T-helper 22 cell (primary cell): ENCODE results near the gene LCN15.
A peak's percentile ranks its signal among the peaks of the same experiment; 100 is the strongest.
"Not testable (repeated sequence)": the region's sequence is repeated elsewhere in the genome, so short reads cannot be mapped to it uniquely, and the experiment has no call there.

Source experiments
- DNase-seq: peaks from one replicate; pipeline ENCODE4 v3.0.0-alpha.2; 2020; ENCODE audit warnings: low read depth

LCN15 gene

GRCh38 chr9:136764301-136764891, at the start of gene LCN15:
TSS of gene LCN15 (minus strand) at chr9:136764518. CDS start at chr9:136764488, 30 bp downstream.
- DNase-seq = no peak

GRCh38 chr9:136808806-136809158, 44.5 kb upstream of the LCN15 start:
- DNase-seq = no peak

GRCh38 chr9:136808075-136808805, 43.9 kb upstream of the LCN15 start:
- peak; percentile 25 for DNase-seq

- DNase-seq = peak; percentile 66
Observed at GRCh38 chr9:136807281-136808074, 43.2 kb upstream of the LCN15 start, which contains the start of gene RABL6. TSS of gene RABL6 (plus strand) at chr9:136807948. CDS start at chr9:136808197, 249 bp downstream.

GRCh38 chr9:136806631-136807201, 42.4 kb upstream of the LCN15 start:
- DNase-seq = no peak

- no peak for DNase-seq
Observed at GRCh38 chr9:136806067-136806466, 41.7 kb upstream of the LCN15 start.

- DNase-seq = no peak
Observed at GRCh38 chr9:136805207-136805740, 41.0 kb upstream of the LCN15 start.

GRCh38 chr9:136804509-136805206, 40.3 kb upstream of the LCN15 start:
- no peak for DNase-seq

GRCh38 chr9:136803551-136804508, 39.5 kb upstream of the LCN15 start:
- no peak for DNase-seq

GRCh38 chr9:136803009-136803550, 38.8 kb upstream of the LCN15 start:
- DNase-seq = not testable (repeated sequence)

- DNase-seq = no peak
Observed at GRCh38 chr9:136802321-136802720, 38.0 kb upstream of the LCN15 start.

- peak; percentile 84 for DNase-seq
Observed at GRCh38 chr9:136799854-136800657, 35.7 kb upstream of the LCN15 start.

GRCh38 chr9:136799079-136799853, 34.9 kb upstream of the LCN15 start:
- DNase-seq = no peak

GRCh38 chr9:136798708-136799078, 34.4 kb upstream of the LCN15 start:
- no peak for DNase-seq

GRCh38 chr9:136796775-136797347, 32.5 kb upstream of the LCN15 start:
- DNase-seq = not testable (repeated sequence)

- DNase-seq = no peak
Observed at GRCh38 chr9:136796238-136796774, 32.0 kb upstream of the LCN15 start, which contains the start of gene CCDC183. TSS of gene CCDC183 (plus strand) at chr9:136796338. CDS start at chr9:136796398, 60 bp downstream.

GRCh38 chr9:136795000-136795348, 30.7 kb upstream of the LCN15 start:
- no peak for DNase-seq
